NB4 (cell line): Measurements from ENCODE around the gene FOXP1.

Experiments used
- DNase-seq: peaks from one replicate; pipeline ENCODE4 v3.0.0; 2010; ENCODE audit warnings: low read depth
- H3K4me3 ChIP-seq: one replicate; pipeline ENCODE4 v1.5.1; 2011; ENCODE audit warnings: mild to moderate bottlenecking, low read depth, low read length, moderate library complexity
- MYC ChIP-seq: IDR thresholded peaks from 2 replicates; pipeline ENCODE4 v1.6.1; 2011; ENCODE audit warnings: low read depth, low read length
- POLR2A ChIP-seq: IDR thresholded peaks from 2 replicates; pipeline ENCODE4 v1.6.1; 2011; ENCODE audit warnings: mild to moderate bottlenecking; ENCODE audit not compliant: insufficient read length; ENCODE audit errors: extremely low read depth
- TF ChIP-seq, protein P1 (sequence below): IDR thresholded peaks from one replicate; pipeline ENCODE4 v1.5.1; 2012; ENCODE audit warnings: low read depth, low read length
- TF ChIP-seq, protein P2 (sequence below): IDR thresholded peaks from 2 replicates; pipeline ENCODE4 v1.6.1; 2011; ENCODE audit warnings: low read depth, low read length

The FOXP1 gene

DNA sequence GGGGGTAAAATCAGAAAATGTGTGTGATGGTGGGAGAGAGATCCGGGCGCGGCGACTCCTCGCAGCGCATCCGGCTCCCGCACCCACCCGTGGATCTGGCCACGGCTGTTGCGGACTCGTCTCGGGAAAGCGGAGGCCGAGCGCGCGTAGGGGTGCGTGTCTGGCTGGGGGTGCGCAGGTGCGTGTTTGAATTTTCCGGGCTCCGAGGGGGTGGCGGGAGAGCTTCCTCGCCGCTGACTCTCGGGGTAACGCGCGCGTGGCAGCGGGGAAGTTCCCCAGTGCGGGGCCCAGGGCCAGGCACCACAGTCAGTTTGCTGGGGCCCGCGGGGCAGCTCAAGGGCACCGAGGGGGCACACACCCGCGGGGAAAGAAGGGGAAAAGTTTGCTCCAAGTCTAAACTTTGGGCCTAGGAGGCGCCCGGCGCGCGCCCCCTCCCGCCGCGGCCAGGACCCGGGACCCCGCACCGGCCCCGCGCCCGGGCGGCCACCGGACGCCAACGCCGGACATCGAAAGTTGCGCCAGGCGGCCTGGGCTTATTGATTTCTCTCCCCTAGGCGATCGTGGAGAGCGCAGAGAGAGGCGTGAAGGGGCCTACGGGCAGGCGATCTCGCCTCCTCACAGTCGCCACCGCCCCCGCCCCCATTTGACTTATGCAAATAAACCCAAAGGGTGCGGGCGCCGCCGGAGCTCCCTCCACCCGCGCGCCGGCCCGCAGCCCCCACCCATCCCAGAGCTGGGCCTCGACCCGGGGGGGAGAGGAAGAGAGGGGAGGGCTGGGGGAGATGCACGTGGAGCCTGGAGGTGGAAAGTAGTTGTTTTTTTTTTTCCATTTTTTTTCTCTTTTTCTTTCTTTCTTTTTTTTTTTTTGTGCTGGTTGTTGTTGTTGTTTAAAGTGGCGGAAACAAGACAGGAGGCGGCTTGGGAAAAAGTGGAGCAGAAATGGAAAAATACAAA is 639 bp downstream of the FOXP1 start:
- H3K4me3 ChIP-seq, result peak overlapping the region; percentile 86
- peak; percentile 92 for DNase-seq
- TF ChIP-seq, protein P1, sequence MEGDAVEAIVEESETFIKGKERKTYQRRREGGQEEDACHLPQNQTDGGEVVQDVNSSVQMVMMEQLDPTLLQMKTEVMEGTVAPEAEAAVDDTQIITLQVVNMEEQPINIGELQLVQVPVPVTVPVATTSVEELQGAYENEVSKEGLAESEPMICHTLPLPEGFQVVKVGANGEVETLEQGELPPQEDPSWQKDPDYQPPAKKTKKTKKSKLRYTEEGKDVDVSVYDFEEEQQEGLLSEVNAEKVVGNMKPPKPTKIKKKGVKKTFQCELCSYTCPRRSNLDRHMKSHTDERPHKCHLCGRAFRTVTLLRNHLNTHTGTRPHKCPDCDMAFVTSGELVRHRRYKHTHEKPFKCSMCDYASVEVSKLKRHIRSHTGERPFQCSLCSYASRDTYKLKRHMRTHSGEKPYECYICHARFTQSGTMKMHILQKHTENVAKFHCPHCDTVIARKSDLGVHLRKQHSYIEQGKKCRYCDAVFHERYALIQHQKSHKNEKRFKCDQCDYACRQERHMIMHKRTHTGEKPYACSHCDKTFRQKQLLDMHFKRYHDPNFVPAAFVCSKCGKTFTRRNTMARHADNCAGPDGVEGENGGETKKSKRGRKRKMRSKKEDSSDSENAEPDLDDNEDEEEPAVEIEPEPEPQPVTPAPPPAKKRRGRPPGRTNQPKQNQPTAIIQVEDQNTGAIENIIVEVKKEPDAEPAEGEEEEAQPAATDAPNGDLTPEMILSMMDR, result no peak
- TF ChIP-seq, protein P2, sequence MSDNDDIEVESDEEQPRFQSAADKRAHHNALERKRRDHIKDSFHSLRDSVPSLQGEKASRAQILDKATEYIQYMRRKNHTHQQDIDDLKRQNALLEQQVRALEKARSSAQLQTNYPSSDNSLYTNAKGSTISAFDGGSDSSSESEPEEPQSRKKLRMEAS, result peak; percentile 50
- TF ChIP-seq MYC, result peak; percentile 9; the same call in 1 of the 2 replicates

DNA sequence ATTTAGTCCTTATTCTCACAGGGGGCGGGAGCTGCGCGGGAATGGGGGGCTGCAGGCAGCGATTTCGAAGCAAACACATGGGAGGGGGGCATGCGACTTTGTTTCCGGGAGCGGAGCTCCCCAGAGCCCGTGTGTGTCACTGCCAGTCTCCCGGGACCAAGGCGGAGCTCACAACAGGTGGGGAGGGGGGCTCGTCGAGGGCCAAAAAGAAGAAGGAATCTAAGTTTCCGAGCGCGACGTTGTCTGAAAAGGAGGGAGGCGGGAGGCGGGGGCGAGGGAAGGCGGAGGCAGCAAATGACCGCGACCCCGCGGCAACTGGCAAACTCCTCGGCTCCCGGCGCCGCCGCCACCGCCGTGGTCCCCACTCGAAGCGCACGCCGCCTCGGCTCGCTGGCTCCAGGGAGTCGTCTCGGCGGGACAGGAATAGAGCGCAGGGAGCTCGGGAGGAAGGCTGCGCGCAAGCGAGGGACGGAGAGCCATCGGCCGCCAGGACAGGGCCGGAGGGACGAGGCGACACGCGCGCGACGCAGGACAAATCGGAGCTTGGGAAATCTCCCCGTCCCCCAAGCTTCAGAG is 1.4 kb downstream of the FOXP1 start:
- TF ChIP-seq POLR2A, result peak; percentile 57
- TF ChIP-seq, protein P2, result peak; percentile 78
- TF ChIP-seq MYC, result peak; percentile 72
- TF ChIP-seq, protein P1, result no peak
- H3K4me3 ChIP-seq, result peak overlapping the region; percentile 86
- DNase-seq, result peak; percentile 95

DNA sequence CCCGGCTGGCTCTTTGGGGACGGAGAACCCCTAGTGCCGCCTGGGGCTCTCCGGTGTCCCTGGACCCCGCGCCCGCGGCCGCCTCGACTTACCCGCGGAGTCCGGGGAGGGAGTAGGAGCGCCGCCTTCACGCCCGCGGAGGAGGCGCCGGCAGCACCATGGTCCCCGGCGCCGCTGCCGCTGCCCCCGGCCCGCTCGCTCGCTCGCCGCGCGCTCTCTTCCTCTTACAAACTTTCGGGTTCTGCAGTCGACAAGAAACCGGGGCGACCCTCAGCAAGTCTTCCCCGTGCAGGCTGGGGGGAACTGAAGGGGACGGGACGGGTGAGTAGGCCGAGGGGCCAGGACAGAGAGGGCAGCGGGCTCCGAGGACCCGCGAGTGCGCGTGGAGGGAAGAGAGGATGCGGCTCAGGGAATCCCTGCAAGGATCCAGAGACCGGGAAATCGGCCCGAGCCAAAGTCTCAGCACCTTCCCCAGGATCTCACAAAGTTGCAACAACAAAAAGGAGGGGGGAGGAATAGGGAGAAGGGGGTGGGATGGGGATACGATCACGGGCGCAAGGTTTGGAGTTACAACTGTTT is 2.0 kb downstream of the FOXP1 start:
- DNase-seq, result peak; percentile 73
- TF ChIP-seq, protein P2, result no peak
- TF ChIP-seq POLR2A (no peak), MYC (no peak)
- TF ChIP-seq, protein P1, result no peak
- peak overlapping the region; percentile 86 for H3K4me3 ChIP-seq

DNA sequence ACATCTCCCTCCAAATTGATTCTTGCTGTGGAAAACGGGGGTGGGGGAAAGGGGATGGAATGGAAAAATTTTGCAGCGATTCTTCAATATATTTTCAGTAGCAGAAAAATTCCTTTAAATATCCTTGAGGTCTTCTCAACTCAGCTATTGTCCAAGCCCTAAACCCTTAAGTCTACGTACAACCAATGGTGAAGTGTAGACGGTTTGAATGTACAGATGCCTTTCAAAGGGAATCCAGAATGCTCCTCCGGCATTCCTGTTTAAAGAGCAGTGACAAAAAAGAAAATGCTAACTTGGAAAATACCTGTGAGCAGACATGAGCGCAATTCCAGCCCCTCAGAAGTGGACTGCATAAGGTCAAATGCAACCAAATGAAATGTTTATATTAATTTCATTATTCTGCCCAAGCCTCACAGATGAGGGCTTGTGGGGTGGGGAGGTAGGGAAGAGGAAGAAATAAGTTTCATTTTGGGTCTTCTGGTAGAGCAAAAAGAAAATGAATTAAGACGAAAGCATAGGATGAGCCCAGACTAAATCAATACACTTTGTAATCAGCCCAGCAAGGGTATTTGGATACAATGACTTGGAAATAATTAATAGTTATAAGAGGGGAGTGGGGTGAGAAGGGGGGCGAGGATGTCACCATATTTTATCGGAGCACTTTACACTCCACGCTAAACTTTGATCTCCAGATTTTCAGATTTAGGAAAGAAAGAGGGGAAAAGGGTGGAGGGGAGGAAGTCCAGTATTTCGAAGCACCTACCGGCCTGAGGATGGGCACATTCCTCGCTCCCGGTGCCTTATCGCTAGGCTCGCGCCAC is 2.7 kb downstream of the FOXP1 start:
- TF ChIP-seq, protein P2, result no peak
- TF ChIP-seq, protein P1, result no peak
- TF ChIP-seq MYC (no peak), POLR2A (no peak)
- DNase-seq, result peak; percentile 21
- peak overlapping the region; percentile 86 for H3K4me3 ChIP-seq

DNA sequence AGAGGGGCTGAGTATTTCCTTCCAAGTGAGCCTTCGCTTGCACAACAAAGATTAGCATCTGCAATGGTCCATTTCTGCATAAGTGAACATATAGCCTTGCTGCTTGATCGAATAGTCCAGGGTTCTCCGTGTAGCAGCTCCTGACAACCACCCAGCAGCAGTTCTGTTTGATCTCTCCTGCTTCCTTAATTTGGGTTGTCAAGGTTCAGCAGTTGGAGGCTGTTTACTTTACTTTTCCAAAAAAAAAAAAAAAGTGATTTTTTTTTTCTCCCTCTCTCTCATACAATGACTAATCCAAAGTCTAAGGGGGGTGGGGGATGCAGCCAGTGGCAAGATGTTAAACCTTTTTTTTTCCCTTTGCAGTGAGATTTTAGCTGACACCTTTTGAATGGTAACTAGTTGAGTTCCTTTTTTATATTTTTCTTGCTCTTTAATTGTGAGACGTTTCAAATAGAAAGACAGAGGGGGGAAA is 3.6 kb downstream of the FOXP1 start:
- TF ChIP-seq, protein P1, result no peak
- TF ChIP-seq MYC (no peak), POLR2A (no peak)
- TF ChIP-seq, protein P2, result 0 out of 2 replicates have a peak, but pooled peaks have one; percentile 12
- H3K4me3 ChIP-seq, result peak overlapping the region; percentile 86
- DNase-seq, result peak; percentile 82
